IMR-90 (cell line): ENCODE results near the gene NELL1. TPM values are rescaled to one million over a fixed set of nuclear protein-coding genes. Genes with fewer than 3 reads are reported as not detected.

Experiments used
- ATAC-seq: fragments of 200-7000 bp; cut with Tn5 transposase; 2 replicates; pipeline ENCODE4 v1.9.1; 2020; ENCODE audit warnings: low read depth, mild to moderate bottlenecking, moderate library complexity
- BruUV-seq: library from RNA; stranded (reverse); fragments of 400-500 nt; replicated peaks from 2 replicates; lab custom pipeline; 2021; lab: Mats Ljungman, UMichigan
- CTCF ChIA-PET: fragments of 300-600 bp; formaldehyde crosslinking; extraction: SDS; loops from one replicate; lab custom pipeline; 2021; ENCODE audit warnings: antibody characterized with exemption; lab: Yijun Ruan, JAX
- POLR2A ChIA-PET: fragments of 300-600 bp; sonication (Branson Sonifier 250); formaldehyde crosslinking; loops from one replicate; lab custom pipeline; 2022; ENCODE audit warnings: antibody characterized with exemption; ENCODE audit not compliant: unreplicated experiment; lab: Charles Lee
- DNase-seq: peaks from one replicate; pipeline ENCODE4 v3.0.0; 2013
- H2AFZ ChIP-seq: replicated peaks from 2 replicates; pipeline ENCODE3; 2013; ENCODE audit warnings: low read length, mild to moderate bottlenecking; ENCODE audit not compliant: poor library complexity
- H2AK5ac ChIP-seq: 2 replicates; pipeline ENCODE4 v1.6.1; 2013; ENCODE audit warnings: low read depth, low read length, inconsistent platforms
- H2AK9ac ChIP-seq: replicated peaks from 2 replicates; pipeline ENCODE3; 2013; ENCODE audit warnings: mild to moderate bottlenecking, low read depth, low read length, moderate library complexity; ENCODE audit not compliant: poor library complexity
- H2BK120ac ChIP-seq: 2 replicates; pipeline ENCODE4 v1.6.1; 2013; ENCODE audit warnings: low read depth, low read length, inconsistent platforms
- H2BK15ac ChIP-seq: 3 replicates; pipeline ENCODE4 v1.6.1; 2013; ENCODE audit warnings: low read depth, low read length, inconsistent platforms
- H2BK20ac ChIP-seq: 2 replicates; pipeline ENCODE4 v1.6.1; 2013; ENCODE audit warnings: low read depth, mild to moderate bottlenecking, inconsistent platforms, low read length, moderate library complexity
- H2BK5ac ChIP-seq: 2 replicates; pipeline ENCODE4 v1.6.1; 2013; ENCODE audit warnings: mild to moderate bottlenecking, low read depth, low read length, inconsistent platforms; ENCODE audit not compliant: poor library complexity, severe bottlenecking
- H3K14ac ChIP-seq: replicated peaks from 2 replicates; pipeline ENCODE4 v1.6.1; 2013; ENCODE audit warnings: low read depth, low read length, inconsistent platforms
- H3K18ac ChIP-seq: 2 replicates; pipeline ENCODE4 v1.6.1; 2013; ENCODE audit warnings: low read depth, low read length, control low read depth
- H3K23ac ChIP-seq: 2 replicates; pipeline ENCODE4 v1.6.1; 2013; ENCODE audit warnings: low read depth, low read length, inconsistent platforms
- H3K27ac ChIP-seq: 2 replicates; pipeline ENCODE4 v1.5.1; 2013; ENCODE audit warnings: mild to moderate bottlenecking, control low read depth, low read length; ENCODE audit not compliant: insufficient read depth
- H3K27me3 ChIP-seq: 2 replicates; pipeline ENCODE4 v1.6.1; 2013; ENCODE audit warnings: low read length; ENCODE audit not compliant: control insufficient read depth, insufficient read depth
- H3K36me3 ChIP-seq: 2 replicates; pipeline ENCODE4 v1.6.1; 2013; ENCODE audit warnings: low read length, mixed read lengths; ENCODE audit not compliant: control insufficient read depth, insufficient read depth
- H3K4ac ChIP-seq: 2 replicates; pipeline ENCODE4 v1.6.1; 2013; ENCODE audit warnings: low read depth, low read length, inconsistent platforms
- H3K4me1 ChIP-seq: 2 replicates; pipeline ENCODE4 v1.6.1; 2013; ENCODE audit warnings: low read length, mixed read lengths; ENCODE audit not compliant: control insufficient read depth, insufficient read depth
- H3K4me2 ChIP-seq: 2 replicates; pipeline ENCODE4 v1.6.1; 2013; ENCODE audit warnings: low read depth, mild to moderate bottlenecking, control low read depth, low read length, moderate library complexity
- H3K4me3 ChIP-seq: 2 replicates; pipeline ENCODE4 v1.5.1; 2013; ENCODE audit warnings: low read depth, mild to moderate bottlenecking, control low read depth, low read length, moderate library complexity; ENCODE audit not compliant: insufficient read depth
- H3K56ac ChIP-seq: 2 replicates; pipeline ENCODE4 v1.6.1; 2013; ENCODE audit warnings: low read length, inconsistent platforms; ENCODE audit not compliant: insufficient read depth; ENCODE audit errors: extremely low read depth
- H3K79me1 ChIP-seq, 2 experiments: 2 replicates each; pipeline ENCODE4 v1.6.1; 2013; ENCODE audit warnings: low read length in 2 of 2, inconsistent platforms in 1 of 2, low read depth in 1 of 2
- H3K9ac ChIP-seq: 2 replicates; pipeline ENCODE4 v1.6.1; 2013; ENCODE audit warnings: low read depth, low read length, control low read depth
- H3K9me1 ChIP-seq: 2 replicates; pipeline ENCODE4 v1.6.1; 2013; ENCODE audit warnings: low read length, inconsistent platforms; ENCODE audit not compliant: insufficient read depth
- H3K9me3 ChIP-seq: 2 replicates; pipeline ENCODE4 v1.6.1; 2013; ENCODE audit warnings: low read length; ENCODE audit not compliant: control insufficient read depth, insufficient read depth
- H4K20me1 ChIP-seq: 2 replicates; pipeline ENCODE4 v1.6.1; 2013; ENCODE audit warnings: low read length, inconsistent platforms; ENCODE audit not compliant: insufficient read depth
- H4K5ac ChIP-seq: 2 replicates; pipeline ENCODE4 v1.6.1; 2013; ENCODE audit warnings: mild to moderate bottlenecking, low read depth, low read length, control low read depth
- H4K8ac ChIP-seq, 2 experiments: 2 replicates each; pipeline ENCODE4 v1.6.1; 2013; ENCODE audit warnings: low read depth in 2 of 2, low read length in 2 of 2, control low read depth in 1 of 2, inconsistent platforms in 1 of 2
- H4K91ac ChIP-seq: 2 replicates; pipeline ENCODE4 v1.6.1; 2013; ENCODE audit warnings: low read depth, low read length, inconsistent platforms; ENCODE audit not compliant: insufficient read depth
- BHLHE40 ChIP-seq: fragments of 150-350 bp; IDR thresholded peaks from 2 replicates; pipeline ENCODE4 v1.6.1; 2016; ENCODE audit warnings: mild to moderate bottlenecking, low read depth, low read length
- CEBPB ChIP-seq: IDR thresholded peaks from 2 replicates; pipeline ENCODE4 v1.6.1; 2012; ENCODE audit warnings: low read depth, low read length, improper control_type of control experiment
- CHD1 ChIP-seq: IDR thresholded peaks from 2 replicates; pipeline ENCODE4 v1.6.1; 2012; ENCODE audit warnings: low read depth, low read length, improper control_type of control experiment
- ELK1 ChIP-seq: fragments of 150-350 bp; IDR thresholded peaks from 2 replicates; pipeline ENCODE4 v1.6.1; 2016; ENCODE audit warnings: low read depth, mild to moderate bottlenecking, low read length, moderate library complexity, borderline replicate concordance
- FOS ChIP-seq: fragments of 150-350 bp; IDR thresholded peaks from 2 replicates; pipeline ENCODE4 v1.6.1; 2016; ENCODE audit warnings: low read depth, low read length
- MAFK ChIP-seq: IDR thresholded peaks from 2 replicates; pipeline ENCODE4 v1.6.1; 2012; ENCODE audit warnings: low read depth, low read length, improper control_type of control experiment
- MAZ ChIP-seq: IDR thresholded peaks from 2 replicates; pipeline ENCODE4 v1.6.1; 2012; ENCODE audit warnings: low read depth, mild to moderate bottlenecking, low read length, improper control_type of control experiment, moderate library complexity, borderline replicate concordance
- MXI1 ChIP-seq: IDR thresholded peaks from 2 replicates; pipeline ENCODE4 v1.6.1; 2012; ENCODE audit warnings: low read depth, mild to moderate bottlenecking, low read length, moderate library complexity, borderline replicate concordance
- NFE2L2 ChIP-seq: fragments of 150-350 bp; IDR thresholded peaks from 2 replicates; pipeline ENCODE4 v1.6.1; 2016; ENCODE audit warnings: low read depth, mild to moderate bottlenecking, low read length
- RAD21 ChIP-seq: IDR thresholded peaks from 2 replicates; pipeline ENCODE4 v1.6.1; 2012; ENCODE audit warnings: low read length, improper control_type of control experiment
- RCOR1 ChIP-seq: IDR thresholded peaks from 2 replicates; pipeline ENCODE4 v1.6.1; 2012; ENCODE audit warnings: mild to moderate bottlenecking, low read length, improper control_type of control experiment; ENCODE audit not compliant: insufficient replicate concordance
- RFX5 ChIP-seq: IDR thresholded peaks from 2 replicates; pipeline ENCODE4 v1.8.0; 2012; ENCODE audit warnings: low read depth, mild to moderate bottlenecking, low read length, moderate library complexity
- USF2 ChIP-seq: fragments of 150-350 bp; IDR thresholded peaks from 2 replicates; pipeline ENCODE4 v1.6.1; 2017; ENCODE audit warnings: mild to moderate bottlenecking, antibody characterized with exemption, low read length, low read depth
- WGBS, 2 experiments: methylation state at CpG; one replicate each; pipeline versions ENCODE4 v1.1.5 to v1.1.7; 2013; ENCODE audit warnings: missing lambda C conversion rate in 2 of 2; ENCODE audit not compliant: insufficient read length in 1 of 2; ENCODE audit errors: extremely low coverage in 2 of 2; 5-methylcytosine and 5-hydroxymethylcytosine counted together
- dilution Hi-C: fragments of 300-500 bp; cut with HindIII; formaldehyde crosslinking; loops from one replicate; pipeline ENCODE4 v1.14.3; 2018; ENCODE audit warnings: low sequenced_read_pairs; ENCODE audit not compliant: unreplicated experiment
- in situ Hi-C: fragments of 300-500 bp; cut with MboI; formaldehyde crosslinking; loops from 3 replicates; pipeline ENCODE4 v1.14.3; 2019; ENCODE audit warnings: low sequenced_read_pairs, inconsistent platforms, mixed read lengths
- intact Hi-C: fragments of 100-400 bp; cut with micrococcal nuclease; formaldehyde crosslinking; loops from 2 replicates; pipeline ENCODE4 v1.10.0; 2022
- polyA plus RNA-seq, 3 experiments: library from polyadenylated mRNA; depleted of rRNA; stranded (reverse); fragments of >200 nt; gene quantifications; 2 replicates each; pipeline ENCODE4 v1.2.3, GENCODE V29; 2012; ENCODE audit warnings: low replicate concordance in 1 of 3
- total RNA-seq: library from RNA; depleted of rRNA; stranded (reverse); fragments of >200 nt; gene quantifications from 2 replicates; pipeline ENCODE4 v1.2.3, GENCODE V29; 2012

Gene NELL1
- total and polyA plus RNA-seq, 2 of the 4 experiments (the other 2 are of a cell fraction): not detected

- ChIA-PET POLR2A (no interaction called here), CTCF (no interaction called here)
- no peak overlapping the region for H4K8ac ChIP-seq
- intact Hi-C loops (no loop called here), dilution Hi-C loops (no loop called here), in situ Hi-C loops (no loop called here)
- TF ChIP-seq USF2 (no peak), NFE2L2 (no peak), MAFK (no peak), MAZ (no peak), RCOR1 (no peak), CHD1 (no peak), FOS (no peak), BHLHE40 (no peak), RAD21 (no peak), CEBPB (no peak), MXI1 (no peak), ELK1 (no peak), RFX5 (no peak)
- H3K4me3 ChIP-seq: no peak overlapping the region
- no peaks in the 10 kb centered on the region for H3K9me1 ChIP-seq
- no peak overlapping the region for H2BK15ac ChIP-seq
- no peak overlapping the region for H3K27ac ChIP-seq
- ATAC-seq (no peak), DNase-seq (no peak)
- H3K23ac ChIP-seq: no peak overlapping the region
- no peak overlapping the region for H2BK5ac ChIP-seq
- no peak overlapping the region for H3K14ac ChIP-seq
- no peak overlapping the region for H2BK120ac ChIP-seq
- H2AFZ ChIP-seq: no peak overlapping the region
- H2BK20ac ChIP-seq: no peak overlapping the region
- no peak overlapping the region for H2AK5ac ChIP-seq
- no peak overlapping the region for H2AK9ac ChIP-seq
- H4K91ac ChIP-seq: no peak overlapping the region
- no peak overlapping the region for H3K18ac ChIP-seq
- no peaks in the 10 kb centered on the region for H3K27me3 ChIP-seq
- no CpG with 5 or more reads among the region's 2 CpGs for WGBS, 2 experiments
- no peak overlapping the region for H3K9ac ChIP-seq
- no peak overlapping the region for H3K56ac ChIP-seq
- no TSS peak for BruUV-seq
- no peaks in the 10 kb centered on the region for H3K4me1 ChIP-seq
- no peaks in the 10 kb centered on the region for H3K36me3 ChIP-seq
- H3K4me2 ChIP-seq: no peak overlapping the region
- no peaks in the 10 kb centered on the region for H3K79me1 ChIP-seq
- H4K20me1 ChIP-seq: no peaks in the 10 kb centered on the region
- no peak overlapping the region for H4K5ac ChIP-seq
- no peak overlapping the region for H3K4ac ChIP-seq
- peaks cover 7% of the 10 kb centered on the region; the same call in 1 of the 2 replicates for H3K9me3 ChIP-seq
Observed at GRCh38 chr11:20719821-20720220, 50.4 kb downstream of the NELL1 start.
